Fibroblast of pulmonary artery (primary cell): ENCODE results near the gene ASS1.

Experiments used
- DNase-seq: peaks from one replicate; pipeline ENCODE4 v3.0.0-alpha.2; 2010; ENCODE audit warnings: low read depth
- H3K4me3 ChIP-seq: replicated peaks from 2 replicates; pipeline ENCODE4 v1.5.1; 2011; ENCODE audit warnings: low read depth, mild to moderate bottlenecking, control low read depth, low read length, moderate library complexity
- CTCF ChIP-seq: IDR thresholded peaks from 2 replicates; pipeline ENCODE4 v1.5.1; 2011; ENCODE audit warnings: mild to moderate bottlenecking, control low read depth, low read length, inconsistent platforms; ENCODE audit errors: missing control alignments

The ASS1 gene

GRCh38 chr9:130522233-130522808 lies 77.6 kb downstream of the ASS1 start:
- TF ChIP-seq CTCF: no peak
- no peak for DNase-seq
- no peak overlapping the region for H3K4me3 ChIP-seq

- no peak overlapping the region for H3K4me3 ChIP-seq
- TF ChIP-seq CTCF: no peak
- DNase-seq: no peak
Measured at GRCh38 chr9:130523921-130524320, 79.2 kb downstream of the ASS1 start.

GRCh38 chr9:130526193-130526853 lies 81.6 kb downstream of the ASS1 start:
- DNase-seq: no peak
- no peak for TF ChIP-seq CTCF
- H3K4me3 ChIP-seq: no peak overlapping the region

- TF ChIP-seq CTCF: no peak
- no peak for DNase-seq
Measured at GRCh38 chr9:130526854-130527650, 82.3 kb downstream of the ASS1 start.

GRCh38 chr9:130527651-130528310 lies 83.0 kb downstream of the ASS1 start:
- H3K4me3 ChIP-seq: no peak overlapping the region
- TF ChIP-seq CTCF: no peak
- DNase-seq: no peak

More at GRCh38 chr9:130526854-130527650, 82.3 kb downstream of the ASS1 start:
- H3K4me3 ChIP-seq: no peak overlapping the region

GRCh38 chr9:130528674-130529073 lies 83.9 kb downstream of the ASS1 start:
- DNase-seq: no peak
- TF ChIP-seq CTCF: no peak
- H3K4me3 ChIP-seq: no peak overlapping the region
